K562 (cell line): Measurements from ENCODE around the gene CMIP. TPM values are rescaled to one million over a fixed set of nuclear protein-coding genes. Genes with fewer than 3 reads are reported as not detected.

Source experiments
- ADNP ChIP-seq: fragments of 200-800 bp; sonication (Bioruptor generic); IDR thresholded peaks from 2 replicates; pipeline ENCODE4 v1.6.1; 2016; ENCODE audit warnings: missing genetic modification characterization, missing compliant biosample characterization
- FUS ChIP-seq: fragments of 200-400 bp; formaldehyde crosslinking; optimal IDR thresholded peaks from 2 replicates; pipeline ENCODE3; 2017; ENCODE audit warnings: low read depth, low read length
- HIVEP1 ChIP-seq: fragments of 250-450 bp; sonication (Bioruptor Pico); IDR thresholded peaks from 2 replicates; pipeline ENCODE4 v1.4.0; 2020; ENCODE audit warnings: mild to moderate bottlenecking
- MBD1 ChIP-seq: fragments of 250-450 bp; sonication (Bioruptor Pico); IDR thresholded peaks from 2 replicates; pipeline ENCODE4 v1.8.0; 2022; ENCODE audit warnings: inconsistent platforms
- POLR3A ChIP-seq: IDR thresholded peaks from 2 replicates; pipeline ENCODE4 v1.6.1; 2011; ENCODE audit warnings: borderline replicate concordance, mild to moderate bottlenecking, moderate library complexity; ENCODE audit not compliant: insufficient read length, insufficient read depth; ENCODE audit errors: extremely low read depth
- RBBP5 ChIP-seq: fragments of 200-600 bp; sonication (generic); IDR thresholded peaks from 2 replicates; pipeline ENCODE4 v1.6.1; 2012; ENCODE audit warnings: borderline replicate concordance, mild to moderate bottlenecking, low read length, control low read depth, inconsistent platforms; ENCODE audit not compliant: insufficient read depth, poor library complexity, severe bottlenecking
- REST ChIP-seq, 2 experiments: fragments of 450-650 bp; formaldehyde crosslinking in 1 of 2; IDR thresholded peaks; 2 replicates each; pipeline versions ENCODE4 v1.4.0 to v1.6.1; 2014 to 2020; ENCODE audit warnings: mild to moderate bottlenecking in 2 of 2, borderline replicate concordance in 1 of 2, low read depth in 1 of 2
- SRSF7 ChIP-seq: fragments of 200-400 bp; formaldehyde crosslinking; optimal IDR thresholded peaks from 2 replicates; pipeline ENCODE3; 2017; ENCODE audit warnings: mild to moderate bottlenecking, low read depth, low read length
- USF2 ChIP-seq: sonication (generic); formaldehyde crosslinking; IDR thresholded peaks from 2 replicates; pipeline ENCODE4 v1.5.0; 2020; ENCODE audit warnings: missing genetic modification reagents
- ZBTB17 ChIP-seq: fragments of 450-650 bp; formaldehyde crosslinking; IDR thresholded peaks from 2 replicates; pipeline ENCODE4 v1.4.0; 2020; ENCODE audit warnings: mild to moderate bottlenecking
- ZNF324 ChIP-seq: fragments of 250-450 bp; sonication (Bioruptor Pico); IDR thresholded peaks from 2 replicates; pipeline ENCODE4 v1.4.0; 2020; ENCODE audit warnings: mild to moderate bottlenecking
- ZNF431 ChIP-seq: sonication (generic); formaldehyde crosslinking; IDR thresholded peaks from 2 replicates; pipeline ENCODE4 v1.8.0; 2022; ENCODE audit warnings: mild to moderate bottlenecking, missing genetic modification reagents
- ZNF512 ChIP-seq: IDR thresholded peaks from 2 replicates; pipeline ENCODE4 v1.6.1; 2016; ENCODE audit warnings: missing genetic modification characterization, missing compliant biosample characterization
- ZNF668 ChIP-seq: fragments of 250-450 bp; sonication (Bioruptor Pico); IDR thresholded peaks from 2 replicates; pipeline ENCODE4 v1.8.0; 2022; ENCODE audit warnings: mild to moderate bottlenecking, inconsistent platforms
- polyA plus RNA-seq, 8 experiments: library from polyadenylated mRNA; depleted of rRNA in 4 of 8; stranded (reverse) in 5 of 8; unstranded in 3 of 8; fragments of >200 nt; fragmentation: Nextera tagmentation in 2 of 8; fragmentation: Illumina TruSeq in 1 of 8; extraction: Ambion mirVana in 2 of 8; extraction: Trizol in 1 of 8; gene quantifications; 2 replicates each; pipeline versions ENCODE4 v1.2.1 to v1.2.3, GENCODE V29; 2011 to 2014; ENCODE audit warnings: inconsistent platforms in 1 of 8, missing spikeins in 1 of 8
- total RNA-seq, 7 experiments: library from RNA; depleted of rRNA in 6 of 7; stranded (reverse); fragments of >200 nt in 6 of 7; fragmentation: Illumina TruSeq in 2 of 7; extraction: Trizol in 2 of 7; gene quantifications; 2 replicates each; pipeline versions ENCODE4 v1.2.1 to v1.2.3, GENCODE V29; 2011 to 2021; ENCODE audit warnings: low replicate concordance in 1 of 7

Gene CMIP
- total and polyA plus RNA-seq, 9 of the 15 experiments (the other 6 are each of a cell fraction or from before 2014, with no cell fraction given) = 0.94 to 82.5 (median 10.3) TPM

GRCh38 chr16:81481207-81481821 is 36.7 kb downstream of the CMIP start (continued):
- TF ChIP-seq REST (IDR thresholded peaks at IDR 0.05; ENCODE audit: borderline replicate concordance) = peak; percentile 49; the same call in 1 of the 2 replicates
- TF ChIP-seq REST (CRISPR knock-in tag; IDR thresholded peaks at IDR 0.05; ENCODE audit: low read depth) = no peak
- no peak for TF ChIP-seq MBD1 (CRISPR knock-in tag)
- TF ChIP-seq HIVEP1 (CRISPR knock-in tag) = no peak
- no peak for TF ChIP-seq POLR3A
- no peak; the same call in none of the 2 replicates for TF ChIP-seq ZBTB17 (CRISPR knock-in tag)
- no peak for TF ChIP-seq ZNF668
- no peak for TF ChIP-seq ZNF324 (CRISPR knock-in tag)
- no peak for TF ChIP-seq SRSF7
- TF ChIP-seq USF2 = no peak
- no peak for TF ChIP-seq FUS
- no peak for TF ChIP-seq ZNF512 (tag)
- no peak for TF ChIP-seq ZNF431 (CRISPR knock-in tag)
- no peak for TF ChIP-seq ADNP (tag)
- no peak for TF ChIP-seq RBBP5
